Right lobe of liver (tissue), 6 donors: ENCODE data around the gene HECTD1. TPM values are rescaled to one million over a fixed set of nuclear protein-coding genes. Genes with fewer than 3 reads are reported as not detected.

Experiments
- ATAC-seq, 4 donors: fragments of 200-7000 bp; cut with Tn5 transposase; one replicate each; pipeline ENCODE4 v1.9.1; 2020; ENCODE audit warnings: mild to moderate bottlenecking in 4 of 4, moderate library complexity in 4 of 4
- DNase-seq, 3 donors: peaks; one replicate each; pipeline ENCODE4 v3.0.0-alpha.2; 2020
- H3K27ac ChIP-seq, 3 donors: fragments of 200-600 bp; one replicate each; pipeline ENCODE4 v1.8.0; 2022
- H3K27me3 ChIP-seq, 2 donors: fragments of 200-600 bp; one replicate each; pipeline ENCODE4 v1.8.0; 2022
- H3K36me3 ChIP-seq, 4 donors: fragments of 200-600 bp; sonication (generic) in 1 of 4; one replicate each; pipeline versions ENCODE4 v1.5.1 to v1.8.0; 2017 to 2022; ENCODE audit warnings: control low read depth in 1 of 4
- H3K4me1 ChIP-seq, 4 donors: fragments of 200-600 bp; sonication (generic) in 1 of 4; one replicate each; pipeline versions ENCODE4 v1.5.1 to v1.8.0; 2017 to 2022; ENCODE audit warnings: control low read depth in 1 of 4
- H3K4me3 ChIP-seq, 3 donors: fragments of 200-600 bp; one replicate each; pipeline ENCODE4 v1.8.0; 2022
- H3K9me3 ChIP-seq, 4 donors: fragments of 200-600 bp; sonication (generic) in 1 of 4; one replicate each; pipeline versions ENCODE4 v1.5.1 to v1.8.0; 2017 to 2022; ENCODE audit warnings: control low read depth in 1 of 4
- CTCF ChIP-seq, 4 donors: fragments of 200-600 bp in 3 of 4; fragments of 450-650 bp in 1 of 4; IDR thresholded peaks; one replicate each; pipeline versions ENCODE4 v1.5.1 to v1.8.0; 2016 to 2022; ENCODE audit warnings: antibody characterized with exemption in 4 of 4, mild to moderate bottlenecking in 2 of 4
- POLR2A ChIP-seq: fragments of 450-650 bp; IDR thresholded peaks from one replicate; pipeline ENCODE4 v1.6.1; 2017; ENCODE audit warnings: antibody characterized with exemption, mild to moderate bottlenecking
- WGBS: methylation state at CpG from one replicate; pipeline ENCODE4 v1.1.6; 2018; ENCODE audit warnings: low coverage, low lambda C conversion rate; ENCODE audit not compliant: insufficient coverage; ENCODE audit errors: missing lambda C conversion rate; 5-methylcytosine and 5-hydroxymethylcytosine counted together
- intact Hi-C, 2 donors: fragments of 100-400 bp; cut with DNase I; formaldehyde crosslinking; loops; one replicate each; pipeline versions ENCODE4 v1.11.2 to v1.14.1; 2022
- total RNA-seq, 6 experiments: library from RNA; depleted of rRNA in 2 of 6; stranded (reverse); fragments of >200 nt in 2 of 6; fragmentation: NEBNext Ultra II Directional in 3 of 6; extraction: Animal tissue kit (Norgen Biotek cat#: 25700) in 3 of 6; gene quantifications; one replicate each; pipeline versions ENCODE4 v1.1.0 to v1.2.4, GENCODE V29; 2016 to 2023
- donor health status: DM: no; HTN: yes; CAD: no.
- donor health status: DM: no; HTN: no; CAD: no.
- donor health status: DM: no; HTN: no; CAD: no.
- donor health status: DM: no; HTN: yes; CAD: no.
- donor health status: DM: no; HTN: yes; CAD: no.

The HECTD1 gene
- total RNA-seq, 6 experiments from 2014 or later: 77.2 to 167 (median 119) TPM

DNA sequence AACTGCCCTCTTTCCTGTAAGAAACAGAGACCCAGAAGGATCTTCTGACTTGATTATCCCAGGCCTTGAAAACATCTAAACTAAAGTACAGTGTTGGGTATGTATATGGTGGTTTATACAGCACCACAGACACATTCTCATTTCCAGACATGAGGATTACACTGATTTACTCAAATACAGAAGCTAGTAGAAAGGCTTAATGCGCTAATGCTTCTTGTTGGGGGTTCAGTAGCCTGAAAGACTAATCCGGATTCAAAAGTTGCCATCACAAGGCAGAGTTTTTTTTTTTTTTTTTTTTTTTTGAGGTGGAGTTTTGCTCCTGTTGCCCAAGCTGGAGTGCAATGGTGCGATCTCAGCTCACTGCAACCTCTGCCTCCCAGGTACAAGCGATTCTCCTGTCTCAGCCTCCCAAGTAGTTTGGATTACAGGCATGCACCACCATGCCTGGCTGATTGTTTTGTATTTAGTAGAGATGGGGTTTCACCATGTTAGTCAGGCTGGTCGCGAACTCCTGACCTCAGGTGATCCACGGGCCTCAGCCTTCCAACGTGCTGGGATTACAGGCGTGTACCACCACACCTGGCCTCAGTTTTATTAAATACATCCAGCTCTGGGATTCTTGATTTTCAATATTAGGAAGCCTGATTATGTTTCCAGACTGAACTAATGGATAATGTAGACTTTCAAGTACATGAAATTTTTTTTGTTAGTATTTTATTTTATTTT, 46.3 kb upstream of the HECTD1 start:
- 98% methylated on average over 5 of the region's 9 CpGs for WGBS
- DNase-seq (no peak), ATAC-seq (no peak)
- H3K4me1 ChIP-seq: peaks cover 0 to 25% (median 10%) of the 10 kb centered on the region in 4 donors
- H3K4me3 ChIP-seq: no peak overlapping the region
- no peaks in the 10 kb centered on the region for H3K27me3 ChIP-seq
- no peak overlapping the region for H3K27ac ChIP-seq
- H3K9me3 ChIP-seq: no peaks in the 10 kb centered on the region
- intact Hi-C loops: no loop called here
- no peaks in the 10 kb centered on the region for H3K36me3 ChIP-seq
- TF ChIP-seq POLR2A (no peak), CTCF (IDR thresholded peaks at IDR 0.05) (no peak)

DNA sequence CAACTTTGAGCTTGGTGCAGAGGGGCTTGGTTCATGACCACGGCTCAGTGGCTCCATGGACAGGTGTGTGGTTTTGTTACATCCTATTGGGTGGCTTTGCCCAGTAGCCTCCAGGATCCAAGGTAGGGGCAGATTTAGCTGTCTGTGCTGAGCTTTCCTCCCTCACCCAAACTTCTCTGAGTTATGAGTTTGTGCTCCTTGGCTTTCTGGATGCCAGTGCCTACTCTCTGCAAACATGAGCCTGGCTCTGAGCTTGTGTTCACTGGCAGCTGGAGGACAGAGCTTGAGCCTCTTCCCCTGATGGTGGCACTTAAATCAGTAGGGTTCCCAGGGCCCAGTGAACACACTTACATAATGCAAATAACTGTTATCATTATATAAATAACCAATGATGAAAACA, 45.3 kb upstream of the HECTD1 start:
- ATAC-seq: peak; percentile 58 to 77 (median 72)
- no peak overlapping the region for H3K4me3 ChIP-seq
- H3K36me3 ChIP-seq: no peaks in the 10 kb centered on the region
- no peaks in the 10 kb centered on the region for H3K27me3 ChIP-seq
- H3K4me1 ChIP-seq: peaks cover 0 to 18% (median 6%) of the 10 kb centered on the region in 4 donors
- DNase-seq: no peak
- no peak overlapping the region for H3K27ac ChIP-seq
- WGBS: no CpG with 5 or more reads among the region's 1 CpG
- no peak for TF ChIP-seq CTCF (IDR thresholded peaks at IDR 0.05)
- no peak for TF ChIP-seq POLR2A
- no peaks in the 10 kb centered on the region for H3K9me3 ChIP-seq
- intact Hi-C loops: no loop called here

GRCh38 chr14:31251028-31251958, 43.7 kb upstream of the HECTD1 start:
- no peak overlapping the region for H3K4me3 ChIP-seq
- H3K36me3 ChIP-seq: no peaks in the 10 kb centered on the region
- intact Hi-C loops: no loop called here
- DNase-seq: no peak
- peaks cover 0 to 8% (median 0%) of the 10 kb centered on the region in 4 donors for H3K4me1 ChIP-seq
- no peak for ATAC-seq
- no peak overlapping the region for H3K27ac ChIP-seq
- TF ChIP-seq CTCF (IDR thresholded peaks at IDR 0.05): no peak
- no peak for TF ChIP-seq POLR2A
- 70% methylated on average over 6 of the region's 10 CpGs for WGBS
- H3K9me3 ChIP-seq: no peaks in the 10 kb centered on the region
- H3K27me3 ChIP-seq: no peaks in the 10 kb centered on the region

- no peak for DNase-seq
Observed at GRCh38 chr14:31244626-31245025, 37.0 kb upstream of the HECTD1 start.

More at GRCh38 chr14:31244626-31245025, 37.0 kb upstream of the HECTD1 start:
- H3K4me3 ChIP-seq: no peak overlapping the region
- H3K36me3 ChIP-seq: no peaks in the 10 kb centered on the region
- H3K27ac ChIP-seq: no peak overlapping the region
- no peaks in the 10 kb centered on the region for H3K4me1 ChIP-seq
- no peaks in the 10 kb centered on the region for H3K27me3 ChIP-seq
- 65% methylated on average over 3 of the region's 3 CpGs for WGBS
- no peak for ATAC-seq
- no peak for TF ChIP-seq CTCF (IDR thresholded peaks at IDR 0.05)
- no peak for TF ChIP-seq POLR2A
- intact Hi-C loops: no loop called here
- no peaks in the 10 kb centered on the region for H3K9me3 ChIP-seq
